ENCODE results near the gene ZNF768.
"Not testable (repeated sequence)": the region's sequence is repeated elsewhere in the genome, so short reads cannot be mapped to it uniquely, and the experiment has no call there.

The ZNF768 gene

GRCh38 chr16:30503403-30504296, 22.7 kb downstream of the ZNF768 start:
- DNase-seq = no peak

- no peak for DNase-seq
Measured at GRCh38 chr16:30499284-30499683, 27.1 kb downstream of the ZNF768 start.

- DNase-seq = no peak
Measured at GRCh38 chr16:30494709-30495108, 31.7 kb downstream of the ZNF768 start.

- DNase-seq = no peak
Measured at GRCh38 chr16:30493941-30494488, 32.4 kb downstream of the ZNF768 start.

- no peak for DNase-seq
Measured at GRCh38 chr16:30491744-30492308, 34.5 kb downstream of the ZNF768 start.

- DNase-seq = no peak
Measured at GRCh38 chr16:30491229-30491628, 35.1 kb downstream of the ZNF768 start.

GRCh38 chr16:30490210-30490609, 36.2 kb downstream of the ZNF768 start:
- DNase-seq = no peak

GRCh38 chr16:30488764-30489605, 37.4 kb downstream of the ZNF768 start:
- no peak for DNase-seq

- DNase-seq = no peak
Measured at GRCh38 chr16:30485818-30486436, 40.4 kb downstream of the ZNF768 start.

- DNase-seq = no peak
Measured at GRCh38 chr16:30484887-30485286, 41.5 kb downstream of the ZNF768 start.

GRCh38 chr16:30482366-30482765, 44.0 kb downstream of the ZNF768 start:
- DNase-seq = no peak

GRCh38 chr16:30481381-30481780, 45.0 kb downstream of the ZNF768 start:
- DNase-seq = no peak

GRCh38 chr16:30478766-30479478, 47.4 kb downstream of the ZNF768 start:
- DNase-seq = no peak

- not testable (repeated sequence) for DNase-seq
Measured at GRCh38 chr16:30477773-30478172, 48.6 kb downstream of the ZNF768 start.

GRCh38 chr16:30476991-30477390, 49.4 kb downstream of the ZNF768 start:
- DNase-seq = no peak

- no peak for DNase-seq
Measured at GRCh38 chr16:30474684-30475083, 51.7 kb downstream of the ZNF768 start.

GRCh38 chr16:30474074-30474452, 52.3 kb downstream of the ZNF768 start:
- no peak for DNase-seq
